ENCODE measurements around the gene GYS1. TPM values are rescaled to one million over a fixed set of nuclear protein-coding genes. Genes with fewer than 3 reads are reported as not detected.

The GYS1 gene
- total and polyA plus RNA-seq, 2 experiments from 2014 or later, result 15.9 to 28.9 TPM

DNA sequence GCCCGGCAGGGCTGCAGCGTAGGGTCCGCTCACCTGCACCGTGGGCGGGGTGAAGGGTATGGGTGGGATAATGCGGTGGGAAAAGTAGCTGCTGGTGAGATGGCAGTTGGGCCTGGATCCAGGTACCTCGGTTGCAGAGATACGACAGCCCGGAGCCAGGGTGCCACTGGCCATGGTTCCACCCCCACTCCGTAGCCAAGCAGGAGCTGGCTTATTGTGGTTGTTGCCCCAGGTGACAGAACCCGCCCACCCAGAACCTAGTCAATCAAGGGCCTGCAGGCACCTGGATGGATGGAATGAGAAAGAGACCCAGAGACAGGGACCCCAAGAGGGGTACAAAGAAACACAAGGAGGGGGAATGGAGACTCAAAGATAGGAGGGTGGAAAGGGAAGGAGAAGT is 27.2 kb upstream of the GYS1 start:
- H3K27ac Mint-ChIP-seq, result no peak overlapping the region
- no peaks in the 10 kb centered on the region for H3K79me2 ChIP-seq (replicated peaks; ENCODE audit: insufficient read depth)
- no peaks in the 10 kb centered on the region; the same call in 1 of the 2 replicates for H4K20me1 ChIP-seq (replicated peaks; ENCODE audit: insufficient read depth)
- no peak overlapping the region for H3K27ac ChIP-seq (ENCODE audit: low read depth)
- H3K9me2 ChIP-seq (ENCODE audit: insufficient read depth), result no peaks in the 10 kb centered on the region
- H3K27me3 ChIP-seq (ENCODE audit: insufficient read depth), result peaks cover 35% of the 10 kb centered on the region
- TF ChIP-seq, protein P1, sequence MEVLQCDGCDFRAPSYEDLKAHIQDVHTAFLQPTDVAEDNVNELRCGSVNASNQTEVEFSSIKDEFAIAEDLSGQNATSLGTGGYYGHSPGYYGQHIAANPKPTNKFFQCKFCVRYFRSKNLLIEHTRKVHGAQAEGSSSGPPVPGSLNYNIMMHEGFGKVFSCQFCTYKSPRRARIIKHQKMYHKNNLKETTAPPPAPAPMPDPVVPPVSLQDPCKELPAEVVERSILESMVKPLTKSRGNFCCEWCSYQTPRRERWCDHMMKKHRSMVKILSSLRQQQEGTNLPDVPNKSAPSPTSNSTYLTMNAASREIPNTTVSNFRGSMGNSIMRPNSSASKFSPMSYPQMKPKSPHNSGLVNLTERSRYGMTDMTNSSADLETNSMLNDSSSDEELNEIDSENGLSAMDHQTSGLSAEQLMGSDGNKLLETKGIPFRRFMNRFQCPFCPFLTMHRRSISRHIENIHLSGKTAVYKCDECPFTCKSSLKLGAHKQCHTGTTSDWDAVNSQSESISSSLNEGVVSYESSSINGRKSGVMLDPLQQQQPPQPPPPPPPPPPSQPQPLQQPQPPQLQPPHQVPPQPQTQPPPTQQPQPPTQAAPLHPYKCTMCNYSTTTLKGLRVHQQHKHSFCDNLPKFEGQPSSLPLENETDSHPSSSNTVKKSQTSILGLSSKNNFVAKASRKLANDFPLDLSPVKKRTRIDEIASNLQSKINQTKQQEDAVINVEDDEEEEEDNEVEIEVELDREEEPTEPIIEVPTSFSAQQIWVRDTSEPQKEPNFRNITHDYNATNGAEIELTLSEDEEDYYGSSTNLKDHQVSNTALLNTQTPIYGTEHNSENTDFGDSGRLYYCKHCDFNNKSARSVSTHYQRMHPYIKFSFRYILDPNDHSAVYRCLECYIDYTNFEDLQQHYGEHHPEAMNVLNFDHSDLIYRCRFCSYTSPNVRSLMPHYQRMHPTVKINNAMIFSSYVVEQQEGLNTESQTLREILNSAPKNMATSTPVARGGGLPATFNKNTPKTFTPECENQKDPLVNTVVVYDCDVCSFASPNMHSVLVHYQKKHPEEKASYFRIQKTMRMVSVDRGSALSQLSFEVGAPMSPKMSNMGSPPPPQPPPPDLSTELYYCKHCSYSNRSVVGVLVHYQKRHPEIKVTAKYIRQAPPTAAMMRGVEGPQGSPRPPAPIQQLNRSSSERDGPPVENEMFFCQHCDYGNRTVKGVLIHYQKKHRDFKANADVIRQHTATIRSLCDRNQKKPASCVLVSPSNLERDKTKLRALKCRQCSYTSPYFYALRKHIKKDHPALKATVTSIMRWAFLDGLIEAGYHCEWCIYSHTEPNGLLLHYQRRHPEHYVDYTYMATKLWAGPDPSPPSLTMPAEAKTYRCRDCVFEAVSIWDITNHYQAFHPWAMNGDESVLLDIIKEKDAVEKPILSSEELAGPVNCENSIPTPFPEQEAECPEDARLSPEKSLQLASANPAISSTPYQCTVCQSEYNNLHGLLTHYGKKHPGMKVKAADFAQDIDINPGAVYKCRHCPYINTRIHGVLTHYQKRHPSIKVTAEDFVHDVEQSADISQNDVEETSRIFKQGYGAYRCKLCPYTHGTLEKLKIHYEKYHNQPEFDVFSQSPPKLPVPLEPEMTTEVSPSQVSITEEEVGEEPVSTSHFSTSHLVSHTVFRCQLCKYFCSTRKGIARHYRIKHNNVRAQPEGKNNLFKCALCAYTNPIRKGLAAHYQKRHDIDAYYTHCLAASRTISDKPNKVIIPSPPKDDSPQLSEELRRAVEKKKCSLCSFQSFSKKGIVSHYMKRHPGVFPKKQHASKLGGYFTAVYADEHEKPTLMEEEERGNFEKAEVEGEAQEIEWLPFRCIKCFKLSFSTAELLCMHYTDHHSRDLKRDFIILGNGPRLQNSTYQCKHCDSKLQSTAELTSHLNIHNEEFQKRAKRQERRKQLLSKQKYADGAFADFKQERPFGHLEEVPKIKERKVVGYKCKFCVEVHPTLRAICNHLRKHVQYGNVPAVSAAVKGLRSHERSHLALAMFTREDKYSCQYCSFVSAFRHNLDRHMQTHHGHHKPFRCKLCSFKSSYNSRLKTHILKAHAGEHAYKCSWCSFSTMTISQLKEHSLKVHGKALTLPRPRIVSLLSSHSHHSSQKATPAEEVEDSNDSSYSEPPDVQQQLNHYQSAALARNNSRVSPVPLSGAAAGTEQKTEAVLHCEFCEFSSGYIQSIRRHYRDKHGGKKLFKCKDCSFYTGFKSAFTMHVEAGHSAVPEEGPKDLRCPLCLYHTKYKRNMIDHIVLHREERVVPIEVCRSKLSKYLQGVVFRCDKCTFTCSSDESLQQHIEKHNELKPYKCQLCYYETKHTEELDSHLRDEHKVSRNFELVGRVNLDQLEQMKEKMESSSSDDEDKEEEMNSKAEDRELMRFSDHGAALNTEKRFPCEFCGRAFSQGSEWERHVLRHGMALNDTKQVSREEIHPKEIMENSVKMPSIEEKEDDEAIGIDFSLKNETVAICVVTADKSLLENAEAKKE (CRISPR knock-in tag; IDR thresholded peaks at IDR 0.05), result no peak
- TF ChIP-seq, protein P2, sequence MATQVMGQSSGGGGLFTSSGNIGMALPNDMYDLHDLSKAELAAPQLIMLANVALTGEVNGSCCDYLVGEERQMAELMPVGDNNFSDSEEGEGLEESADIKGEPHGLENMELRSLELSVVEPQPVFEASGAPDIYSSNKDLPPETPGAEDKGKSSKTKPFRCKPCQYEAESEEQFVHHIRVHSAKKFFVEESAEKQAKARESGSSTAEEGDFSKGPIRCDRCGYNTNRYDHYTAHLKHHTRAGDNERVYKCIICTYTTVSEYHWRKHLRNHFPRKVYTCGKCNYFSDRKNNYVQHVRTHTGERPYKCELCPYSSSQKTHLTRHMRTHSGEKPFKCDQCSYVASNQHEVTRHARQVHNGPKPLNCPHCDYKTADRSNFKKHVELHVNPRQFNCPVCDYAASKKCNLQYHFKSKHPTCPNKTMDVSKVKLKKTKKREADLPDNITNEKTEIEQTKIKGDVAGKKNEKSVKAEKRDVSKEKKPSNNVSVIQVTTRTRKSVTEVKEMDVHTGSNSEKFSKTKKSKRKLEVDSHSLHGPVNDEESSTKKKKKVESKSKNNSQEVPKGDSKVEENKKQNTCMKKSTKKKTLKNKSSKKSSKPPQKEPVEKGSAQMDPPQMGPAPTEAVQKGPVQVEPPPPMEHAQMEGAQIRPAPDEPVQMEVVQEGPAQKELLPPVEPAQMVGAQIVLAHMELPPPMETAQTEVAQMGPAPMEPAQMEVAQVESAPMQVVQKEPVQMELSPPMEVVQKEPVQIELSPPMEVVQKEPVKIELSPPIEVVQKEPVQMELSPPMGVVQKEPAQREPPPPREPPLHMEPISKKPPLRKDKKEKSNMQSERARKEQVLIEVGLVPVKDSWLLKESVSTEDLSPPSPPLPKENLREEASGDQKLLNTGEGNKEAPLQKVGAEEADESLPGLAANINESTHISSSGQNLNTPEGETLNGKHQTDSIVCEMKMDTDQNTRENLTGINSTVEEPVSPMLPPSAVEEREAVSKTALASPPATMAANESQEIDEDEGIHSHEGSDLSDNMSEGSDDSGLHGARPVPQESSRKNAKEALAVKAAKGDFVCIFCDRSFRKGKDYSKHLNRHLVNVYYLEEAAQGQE (IDR thresholded peaks at IDR 0.05; ENCODE audit: unreplicated experiment), result no peak
- TF ChIP-seq CREB1 (CRISPR knock-in tag; IDR thresholded peaks at IDR 0.05; ENCODE audit: low read depth) (no peak), ZNF331 (CRISPR knock-in tag; IDR thresholded peaks at IDR 0.05; ENCODE audit: low read depth) (no peak), EZH2phosphoT487 (IDR thresholded peaks at IDR 0.05; ENCODE audit: unreplicated experiment) (no peak), POLR2AphosphoS5 (IDR thresholded peaks at IDR 0.05; ENCODE audit: low read depth) (no peak), JUNB (IDR thresholded peaks at IDR 0.05; ENCODE audit: unreplicated experiment) (no peak), NANOG (IDR thresholded peaks at IDR 0.05; ENCODE audit: borderline replicate concordance) (no peak), ZNF114 (CRISPR knock-in tag; IDR thresholded peaks at IDR 0.05) (no peak), EZH2 (IDR thresholded peaks at IDR 0.05; ENCODE audit: low read depth, unreplicated experiment) (no peak), STAT1 (IDR thresholded peaks at IDR 0.05; ENCODE audit: unreplicated experiment) (no peak)
- TF ChIP-seq, protein P3, sequence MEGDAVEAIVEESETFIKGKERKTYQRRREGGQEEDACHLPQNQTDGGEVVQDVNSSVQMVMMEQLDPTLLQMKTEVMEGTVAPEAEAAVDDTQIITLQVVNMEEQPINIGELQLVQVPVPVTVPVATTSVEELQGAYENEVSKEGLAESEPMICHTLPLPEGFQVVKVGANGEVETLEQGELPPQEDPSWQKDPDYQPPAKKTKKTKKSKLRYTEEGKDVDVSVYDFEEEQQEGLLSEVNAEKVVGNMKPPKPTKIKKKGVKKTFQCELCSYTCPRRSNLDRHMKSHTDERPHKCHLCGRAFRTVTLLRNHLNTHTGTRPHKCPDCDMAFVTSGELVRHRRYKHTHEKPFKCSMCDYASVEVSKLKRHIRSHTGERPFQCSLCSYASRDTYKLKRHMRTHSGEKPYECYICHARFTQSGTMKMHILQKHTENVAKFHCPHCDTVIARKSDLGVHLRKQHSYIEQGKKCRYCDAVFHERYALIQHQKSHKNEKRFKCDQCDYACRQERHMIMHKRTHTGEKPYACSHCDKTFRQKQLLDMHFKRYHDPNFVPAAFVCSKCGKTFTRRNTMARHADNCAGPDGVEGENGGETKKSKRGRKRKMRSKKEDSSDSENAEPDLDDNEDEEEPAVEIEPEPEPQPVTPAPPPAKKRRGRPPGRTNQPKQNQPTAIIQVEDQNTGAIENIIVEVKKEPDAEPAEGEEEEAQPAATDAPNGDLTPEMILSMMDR (conservative IDR thresholded peaks at IDR 0.05; ENCODE audit: low read depth in 2 of 2), result no peak
- TF ChIP-seq, protein P4, sequence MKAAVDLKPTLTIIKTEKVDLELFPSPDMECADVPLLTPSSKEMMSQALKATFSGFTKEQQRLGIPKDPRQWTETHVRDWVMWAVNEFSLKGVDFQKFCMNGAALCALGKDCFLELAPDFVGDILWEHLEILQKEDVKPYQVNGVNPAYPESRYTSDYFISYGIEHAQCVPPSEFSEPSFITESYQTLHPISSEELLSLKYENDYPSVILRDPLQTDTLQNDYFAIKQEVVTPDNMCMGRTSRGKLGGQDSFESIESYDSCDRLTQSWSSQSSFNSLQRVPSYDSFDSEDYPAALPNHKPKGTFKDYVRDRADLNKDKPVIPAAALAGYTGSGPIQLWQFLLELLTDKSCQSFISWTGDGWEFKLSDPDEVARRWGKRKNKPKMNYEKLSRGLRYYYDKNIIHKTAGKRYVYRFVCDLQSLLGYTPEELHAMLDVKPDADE (IDR thresholded peaks at IDR 0.05), result no peak
- no peaks in the 10 kb centered on the region for H3K36me3 ChIP-seq (ENCODE audit: insufficient read depth)
- 0 out of 2 replicates have a peak, but pooled peaks cover 3% of the 10 kb centered on the region for H3F3A ChIP-seq (replicated peaks; ENCODE audit: low read depth)
- H3K9me3 Mint-ChIP-seq, result peaks cover 3% of the 10 kb centered on the region; the same call in 1 of the 3 replicates
- H3K36me3 Mint-ChIP-seq (ENCODE audit: low read depth), result peaks cover 7% of the 10 kb centered on the region; the same call in 2 of the 3 replicates
- peak overlapping the region; percentile 64 for H3K4me3 ChIP-seq
- no peak overlapping the region for H3K4me3 Mint-ChIP-seq
- H2AFZ ChIP-seq, result peak overlapping the region; percentile 74; the same call in 1 of the 2 replicates
- peak; percentile 31 for ATAC-seq
- peaks cover 26% of the 10 kb centered on the region for H3K27me3 Mint-ChIP-seq (ENCODE audit: insufficient read depth, low read depth, poor library complexity)
- peaks cover 22% of the 10 kb centered on the region for H3K4me1 Mint-ChIP-seq
- peak overlapping the region; percentile 92 for H3K4me2 ChIP-seq
- H3K4me1 ChIP-seq (ENCODE audit: insufficient read depth), result peaks cover 19% of the 10 kb centered on the region; the same call in 1 of the 2 replicates
- DNase-seq (ENCODE audit: low spot score), result peak; percentile 72
